ENCODE data around the gene METTL1. TPM values are rescaled to one million over a fixed set of nuclear protein-coding genes. Genes with fewer than 3 reads are reported as not detected.

METTL1 gene
- total RNA-seq, 2 experiments from 2014 or later: 13.4 to 17.2 TPM

DNA sequence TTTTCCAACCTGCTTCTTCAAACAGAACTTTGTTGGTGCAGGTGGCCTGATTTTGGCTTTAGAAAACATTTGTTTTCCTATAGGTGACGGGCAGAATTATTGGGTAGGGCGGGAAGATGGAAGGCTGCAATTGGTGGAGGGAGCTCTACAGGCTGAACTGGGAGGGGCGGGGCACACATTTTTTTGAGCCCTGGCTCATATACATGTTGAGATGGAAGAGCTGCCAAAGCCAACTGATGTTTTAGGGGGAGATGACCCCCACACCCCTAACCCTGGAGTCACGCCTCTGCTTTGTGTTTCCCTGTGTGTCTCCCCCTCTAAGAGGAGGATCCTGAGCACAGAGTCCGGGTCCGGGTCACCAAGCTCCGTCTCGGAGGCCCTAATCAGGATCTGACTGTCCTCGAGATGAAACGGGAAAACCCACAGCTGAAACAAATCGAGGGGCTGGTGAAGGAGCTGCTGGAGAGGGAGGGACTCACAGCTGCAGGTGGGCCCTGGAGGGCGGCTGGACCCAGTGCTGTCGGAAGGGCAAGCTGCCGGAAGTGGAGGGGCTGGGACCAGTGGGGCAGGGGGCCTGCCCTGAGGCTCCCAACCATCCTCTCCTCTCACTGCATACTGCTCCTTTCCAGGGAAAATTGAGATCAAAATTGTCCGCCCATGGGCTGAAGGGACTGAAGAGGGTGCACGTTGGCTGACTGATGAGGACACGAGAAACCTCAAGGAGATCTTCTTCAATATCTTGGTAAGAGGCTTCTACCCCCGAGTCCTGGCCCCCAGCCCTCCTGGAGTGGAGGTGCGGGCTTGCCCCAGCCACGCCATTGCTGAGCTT lies 51.9 kb downstream of the METTL1 start:
- CTCF ChIA-PET: interaction anchor here (1.1 to 1.5 kb wide), 3 partner anchors 9 to 138 kb away, joined by 3 read pairs; no protein-coding TSS in a partner anchor
- H3K9me3 Mint-ChIP-seq: no peaks in the 10 kb centered on the region
- H3K4me3 Mint-ChIP-seq: no peak overlapping the region
- POLR2A ChIA-PET: interaction anchor here (0.6 kb wide), 1 partner anchor 14 kb away, joined by 3 read pairs; no protein-coding TSS in a partner anchor
- H3K27ac Mint-ChIP-seq: peak overlapping the region; percentile 77
- peaks cover 49% of the 10 kb centered on the region for H3K36me3 Mint-ChIP-seq (ENCODE audit: low read depth)
- H3K27me3 Mint-ChIP-seq: no peaks in the 10 kb centered on the region
- peaks cover 3% of the 10 kb centered on the region for H3K4me1 Mint-ChIP-seq
- DNase-seq: peak; percentile 5

DNA sequence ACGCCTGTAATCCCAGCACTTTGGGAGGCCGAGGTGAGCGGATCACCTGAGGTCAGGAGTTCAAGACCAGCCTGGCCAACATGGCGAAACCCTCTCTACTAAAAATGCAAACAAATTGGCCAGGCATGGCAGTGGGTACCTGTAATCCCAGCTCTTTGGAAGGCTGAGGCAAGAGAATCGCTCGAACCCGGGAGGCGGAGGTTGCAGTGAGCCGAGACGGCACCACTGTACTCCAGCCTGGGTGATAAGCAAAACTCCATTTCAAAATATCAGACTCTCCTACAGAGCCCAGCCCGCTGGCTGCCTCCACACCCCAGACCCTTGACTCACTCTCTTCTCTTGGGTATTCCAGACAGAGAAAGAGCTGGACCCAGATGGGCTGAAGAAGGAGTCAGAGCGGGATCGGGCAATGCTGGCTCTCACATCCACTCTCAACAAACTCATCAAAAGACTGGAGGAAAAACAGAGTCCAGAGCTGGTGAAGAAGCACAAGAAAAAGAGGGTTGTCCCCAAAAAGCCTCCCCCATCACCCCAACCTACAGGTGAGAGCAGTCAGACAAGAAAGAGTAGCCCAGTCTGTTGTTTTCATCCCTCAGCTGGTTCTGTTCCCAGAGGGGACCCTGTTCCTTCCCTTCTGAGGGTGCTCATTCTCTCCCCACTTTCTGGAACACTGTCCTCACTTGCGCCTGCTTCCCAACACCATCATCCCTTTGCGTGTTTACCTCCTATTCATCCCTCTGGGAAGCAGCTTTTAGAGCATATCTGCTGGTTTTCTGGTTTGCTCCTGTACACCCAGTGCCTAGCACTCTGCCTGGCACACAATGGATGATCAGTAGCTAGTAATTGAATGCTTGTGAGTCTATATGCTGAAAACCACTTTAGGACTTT lies 53.0 kb downstream of the METTL1 start:
- peak overlapping the region; percentile 81 for H3K27ac Mint-ChIP-seq
- peak; percentile 5 for DNase-seq
- H3K36me3 Mint-ChIP-seq (ENCODE audit: low read depth): peaks cover 46% of the 10 kb centered on the region
- H3K27me3 Mint-ChIP-seq: no peaks in the 10 kb centered on the region
- POLR2A ChIA-PET: no interaction called here
- no peaks in the 10 kb centered on the region for H3K9me3 Mint-ChIP-seq
- CTCF ChIA-PET: interaction anchor here (1.2 to 1.5 kb wide), 2 partner anchors 9 to 136 kb away, joined by 3 read pairs; no protein-coding TSS in a partner anchor
- H3K4me3 Mint-ChIP-seq: no peak overlapping the region
- no peaks in the 10 kb centered on the region for H3K4me1 Mint-ChIP-seq

Small RNA genes lying within 50 kb of the gene (microRNA-seq; reads per million reads assigned to microRNA genes)
- not detected for gene MIR6759 (ENCODE audit: borderline microRNAs expressed, borderline replicate concordance)

Other genes starting within 250 kb of the METTL1 start
- 10 to 100 TPM; 66.0 to 80.1 TPM for gene MBD6, start 249.3 kb downstream of the METTL1 start, total RNA-seq
- 10 to 100 TPM; 79.3 to 80.5 TPM for gene DCTN2, start 224.9 kb downstream of the METTL1 start, total RNA-seq
- gene KIF5A, start 222.1 kb downstream of the METTL1 start, total RNA-seq: under 1 TPM; 0.64 to 0.89 TPM
- gene PIP4K2C, start 180.9 kb downstream of the METTL1 start, total RNA-seq: 10 to 100 TPM; 17.9 to 20.4 TPM
- gene DTX3, start 167.3 kb downstream of the METTL1 start, total RNA-seq: 10 to 100 TPM; 15.5 to 16.5 TPM
- under 1 TPM; 0.25 to 0.42 TPM for gene ARHGEF25, start 160.7 kb downstream of the METTL1 start, total RNA-seq
- under 1 TPM; 0.62 to 0.77 TPM for gene B4GALNT1, start 138.9 kb downstream of the METTL1 start, total RNA-seq
- 100 to 1,000 TPM; 138 to 142 TPM for gene OS9, start 78.0 kb downstream of the METTL1 start, total RNA-seq
- 10 to 100 TPM; 72.6 to 73.3 TPM for gene AGAP2, start 33.4 kb downstream of the METTL1 start, total RNA-seq
- 10 to 100 TPM; 18.6 to 22.3 TPM for gene TSPAN31, start 27.1 kb downstream of the METTL1 start, total RNA-seq
- 100 to 1,000 TPM in 1 of 2 experiments, 10 to 100 TPM in 1; 84.4 to 104 TPM for gene CDK4, start 19.8 kb downstream of the METTL1 start, total RNA-seq
- gene MARCHF9, start 17.0 kb downstream of the METTL1 start, total RNA-seq: 10 to 100 TPM; 23.7 to 27.2 TPM
- gene CYP27B1, start 5.0 kb downstream of the METTL1 start, total RNA-seq: 1 to 10 TPM; 1.9 to 2.3 TPM
- 1 to 10 TPM; 2.8 to 3.0 TPM for gene EEF1AKMT3, start 509 bp upstream of the METTL1 start, total RNA-seq
- gene TSFM, start 10.7 kb upstream of the METTL1 start, total RNA-seq: 10 to 100 TPM; 23.6 to 29.7 TPM
- 1 to 10 TPM; 3.5 to 3.6 TPM for gene AVIL, start 46.6 kb upstream of the METTL1 start, total RNA-seq
- gene CTDSP2, start 74.6 kb upstream of the METTL1 start, total RNA-seq: 100 to 1,000 TPM; 144 to 156 TPM
- gene ATP23, start 169.5 kb upstream of the METTL1 start, total RNA-seq: 10 to 100 TPM; 15.9 to 19.1 TPM

All from activated CD4-positive, alpha-beta T cell treated with anti-CD3 and anti-CD28 coated beads, Interleukin-2, amount 10 ng/mL, durations not matched to agents 7 days and 5 days (primary cell).